HUES48 (cell line): Measurements from ENCODE around the gene COLEC12.

Source experiments
- H3K27ac ChIP-seq: one replicate; pipeline ENCODE4 v1.7.0; 2013; ENCODE audit warnings: low read depth, low read length, inconsistent platforms
- H3K27me3 ChIP-seq: 2 replicates; pipeline ENCODE4 v1.6.1; 2013; ENCODE audit warnings: mild to moderate bottlenecking, low read length; ENCODE audit not compliant: control insufficient read depth, insufficient read depth
- H3K36me3 ChIP-seq: 2 replicates; pipeline ENCODE4 v1.6.1; 2013; ENCODE audit warnings: low read length; ENCODE audit not compliant: control insufficient read depth, insufficient read depth
- H3K4me1 ChIP-seq: 2 replicates; pipeline ENCODE4 v1.6.1; 2013; ENCODE audit warnings: mild to moderate bottlenecking, low read length; ENCODE audit not compliant: control insufficient read depth, insufficient read depth
- H3K4me3 ChIP-seq: 2 replicates; pipeline ENCODE4 v1.5.1; 2013; ENCODE audit warnings: mild to moderate bottlenecking, low read depth, low read length
- H3K9ac ChIP-seq: 2 replicates; pipeline ENCODE4 v1.6.1; 2013; ENCODE audit warnings: mild to moderate bottlenecking, low read depth, low read length, moderate library complexity
- H3K9me3 ChIP-seq: 2 replicates; pipeline ENCODE4 v1.6.1; 2013; ENCODE audit warnings: low read length; ENCODE audit not compliant: control insufficient read depth, insufficient read depth

Gene COLEC12

DNA sequence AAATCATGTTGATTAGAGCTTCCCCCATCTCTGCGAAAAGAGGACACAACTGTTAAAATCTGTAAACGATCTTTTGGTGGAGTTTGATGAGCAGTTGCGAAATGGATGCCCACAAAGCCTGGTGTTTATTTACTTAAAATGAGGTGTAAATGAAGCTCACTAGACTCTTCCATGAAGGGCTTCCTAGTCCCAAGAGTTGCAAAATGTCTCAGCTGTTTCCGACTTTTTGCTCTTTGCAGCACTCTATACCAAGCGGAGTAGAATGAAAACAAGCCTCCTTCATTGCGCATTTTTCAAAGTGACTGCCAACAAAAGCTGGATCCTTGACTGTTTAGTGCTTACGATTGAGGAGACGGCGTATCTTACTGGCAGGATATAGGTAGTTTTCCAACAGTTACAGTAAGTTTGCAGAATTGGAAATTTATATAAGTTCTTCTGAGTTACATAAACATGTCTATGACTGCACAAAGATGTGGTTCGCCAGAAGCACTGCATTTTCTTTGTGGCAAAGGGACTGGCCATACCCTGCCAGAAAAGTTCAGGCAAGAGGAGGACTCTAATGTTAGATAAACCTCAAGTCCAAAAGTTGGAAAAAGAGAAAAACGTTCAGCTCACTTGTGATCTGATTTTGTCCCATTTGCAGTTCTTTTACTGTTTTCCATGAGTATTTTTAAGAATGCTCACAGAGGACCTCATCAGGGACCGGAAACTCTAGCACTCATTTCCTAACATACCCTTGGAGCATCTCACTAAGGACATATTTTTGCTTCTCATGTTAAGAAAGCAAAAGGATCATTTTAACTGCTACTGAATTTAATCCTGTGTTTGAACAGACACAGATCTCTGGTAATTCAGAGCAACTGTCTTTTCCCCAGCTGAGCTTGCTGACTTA, 42.7 kb downstream of the COLEC12 start:
- Histone ChIP-seq H3K27me3 (no peaks in the 10 kb centered on the region), H3K4me3 (no peak overlapping the region), H3K36me3 (no peaks in the 10 kb centered on the region), H3K9ac (no peak overlapping the region), H3K27ac (no peak overlapping the region), H3K9me3 (no peaks in the 10 kb centered on the region), H3K4me1 (no peaks in the 10 kb centered on the region)

DNA sequence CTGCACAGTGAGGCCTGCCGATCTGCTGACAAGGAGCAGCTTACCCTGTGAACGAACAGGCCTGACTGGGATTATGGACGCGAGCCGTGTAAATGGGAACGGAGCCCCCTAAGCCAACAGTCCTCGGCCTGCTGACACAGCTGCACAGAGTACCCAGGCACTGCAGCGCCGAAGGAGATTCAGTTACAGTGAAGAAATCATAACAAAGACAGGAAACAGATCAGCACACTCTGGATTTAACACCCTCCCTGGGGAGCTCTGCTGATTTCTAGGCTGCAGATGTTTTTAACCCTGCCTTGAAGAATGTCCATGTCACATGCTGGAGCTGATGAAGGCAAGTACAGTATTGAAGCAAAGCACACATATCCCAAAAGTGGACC, 43.4 kb downstream of the COLEC12 start:
- Histone ChIP-seq H3K4me3 (no peak overlapping the region), H3K27me3 (no peaks in the 10 kb centered on the region), H3K9me3 (0 out of 2 replicates have a peak, but pooled peaks cover 3% of the 10 kb centered on the region), H3K9ac (no peak overlapping the region), H3K4me1 (no peaks in the 10 kb centered on the region), H3K36me3 (no peaks in the 10 kb centered on the region), H3K27ac (no peak overlapping the region)

DNA sequence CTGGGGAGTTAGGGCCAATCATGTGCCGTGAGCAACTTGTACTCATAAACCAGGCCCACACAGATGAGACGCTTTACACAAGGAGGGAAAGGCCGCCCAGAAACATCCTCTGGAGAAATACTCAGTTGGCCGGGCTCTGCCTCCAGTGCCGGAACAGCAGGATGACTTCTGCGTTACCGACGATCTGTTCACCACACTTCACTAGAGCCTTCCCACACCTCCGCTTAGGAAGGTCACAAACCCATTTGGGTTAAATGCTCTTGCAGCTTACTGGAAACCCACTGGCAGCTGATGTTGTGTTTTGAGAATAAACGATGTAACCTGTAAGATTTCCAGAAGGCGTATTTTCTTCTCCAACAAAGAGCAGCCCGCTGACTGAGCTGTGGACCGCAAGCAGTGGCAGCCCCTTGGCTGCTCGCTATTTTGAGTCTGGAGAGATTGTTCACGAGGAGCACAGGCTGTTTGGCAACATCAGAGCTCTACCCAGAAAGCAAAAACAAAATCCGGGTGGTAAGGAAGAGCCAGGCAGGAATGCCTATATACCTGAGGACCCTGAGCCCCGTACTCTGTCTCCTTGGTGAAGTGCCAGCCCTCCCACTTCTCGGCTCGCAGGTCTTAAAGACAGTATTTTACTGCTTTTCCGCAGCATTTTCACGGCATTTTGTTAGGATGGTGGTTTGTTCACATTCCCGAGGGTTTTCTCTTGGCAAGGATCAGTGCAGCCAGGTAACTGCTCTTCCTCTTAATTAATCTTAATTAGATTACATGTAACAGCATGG, 44.0 kb downstream of the COLEC12 start:
- H3K9ac ChIP-seq: no peak overlapping the region
- H3K4me1 ChIP-seq: no peaks in the 10 kb centered on the region
- no peak overlapping the region for H3K27ac ChIP-seq
- H3K4me3 ChIP-seq: no peak overlapping the region
- H3K9me3 ChIP-seq: peaks cover 8% of the 10 kb centered on the region; the same call in 1 of the 2 replicates
- H3K27me3 ChIP-seq: no peaks in the 10 kb centered on the region
- H3K36me3 ChIP-seq: no peaks in the 10 kb centered on the region

- H3K4me1 ChIP-seq: no peaks in the 10 kb centered on the region
- no peak overlapping the region for H3K4me3 ChIP-seq
- H3K9ac ChIP-seq: no peak overlapping the region
- H3K27me3 ChIP-seq: no peaks in the 10 kb centered on the region
- H3K27ac ChIP-seq: no peak overlapping the region
- peaks cover 8% of the 10 kb centered on the region; the same call in 1 of the 2 replicates for H3K9me3 ChIP-seq
- H3K36me3 ChIP-seq: no peaks in the 10 kb centered on the region
Observed at GRCh38 chr18:453400-453799, 47.1 kb downstream of the COLEC12 start.

- H3K4me1 ChIP-seq: no peaks in the 10 kb centered on the region
- no peak overlapping the region for H3K4me3 ChIP-seq
- peaks cover 8% of the 10 kb centered on the region; the same call in 1 of the 2 replicates for H3K9me3 ChIP-seq
- H3K27ac ChIP-seq: no peak overlapping the region
- no peaks in the 10 kb centered on the region for H3K36me3 ChIP-seq
- no peak overlapping the region for H3K9ac ChIP-seq
- H3K27me3 ChIP-seq: no peaks in the 10 kb centered on the region
Observed at GRCh38 chr18:452816-453215, 47.7 kb downstream of the COLEC12 start.

DNA sequence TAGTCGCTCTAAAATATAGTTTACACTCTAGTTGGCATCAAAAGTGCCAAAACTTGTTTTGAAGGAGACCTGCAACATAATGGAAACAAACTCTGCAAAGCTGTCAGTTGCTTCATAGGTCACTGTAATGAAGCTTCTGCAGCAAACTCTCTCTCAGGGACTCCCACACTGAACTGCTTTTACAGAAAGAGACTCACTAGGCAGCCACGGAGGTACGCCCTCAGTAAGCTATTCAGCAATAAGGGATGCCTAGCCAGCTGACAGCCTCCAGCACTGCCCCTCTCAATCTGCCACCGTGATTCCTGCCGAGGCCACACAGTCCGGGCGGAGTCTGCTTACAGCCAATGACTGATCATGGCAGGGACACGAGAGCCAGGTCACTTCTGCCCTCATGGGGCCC, 51.1 kb downstream of the COLEC12 start:
- Histone ChIP-seq H3K27me3 (no peaks in the 10 kb centered on the region), H3K27ac (no peak overlapping the region), H3K36me3 (no peaks in the 10 kb centered on the region), H3K4me3 (no peak overlapping the region), H3K4me1 (no peaks in the 10 kb centered on the region), H3K9me3 (peaks cover 8% of the 10 kb centered on the region; the same call in 1 of the 2 replicates), H3K9ac (no peak overlapping the region)

- no peaks in the 10 kb centered on the region for H3K4me1 ChIP-seq
- H3K9ac ChIP-seq: no peak overlapping the region
- no peak overlapping the region for H3K27ac ChIP-seq
- no peaks in the 10 kb centered on the region for H3K27me3 ChIP-seq
- H3K9me3 ChIP-seq: peaks cover 8% of the 10 kb centered on the region; the same call in 1 of the 2 replicates
- no peak overlapping the region for H3K4me3 ChIP-seq
- H3K36me3 ChIP-seq: no peaks in the 10 kb centered on the region
Observed at GRCh38 chr18:448116-448790, 52.2 kb downstream of the COLEC12 start.

- Histone ChIP-seq H3K9ac (no peak overlapping the region), H3K9me3 (peaks cover 4% of the 10 kb centered on the region; the same call in 1 of the 2 replicates), H3K4me3 (no peak overlapping the region), H3K27ac (no peak overlapping the region), H3K4me1 (no peaks in the 10 kb centered on the region), H3K27me3 (no peaks in the 10 kb centered on the region), H3K36me3 (no peaks in the 10 kb centered on the region)
Observed at GRCh38 chr18:446941-447560, 53.5 kb downstream of the COLEC12 start.

GRCh38 chr18:445055-445454, 55.4 kb downstream of the COLEC12 start:
- no peak overlapping the region for H3K9ac ChIP-seq

DNA sequence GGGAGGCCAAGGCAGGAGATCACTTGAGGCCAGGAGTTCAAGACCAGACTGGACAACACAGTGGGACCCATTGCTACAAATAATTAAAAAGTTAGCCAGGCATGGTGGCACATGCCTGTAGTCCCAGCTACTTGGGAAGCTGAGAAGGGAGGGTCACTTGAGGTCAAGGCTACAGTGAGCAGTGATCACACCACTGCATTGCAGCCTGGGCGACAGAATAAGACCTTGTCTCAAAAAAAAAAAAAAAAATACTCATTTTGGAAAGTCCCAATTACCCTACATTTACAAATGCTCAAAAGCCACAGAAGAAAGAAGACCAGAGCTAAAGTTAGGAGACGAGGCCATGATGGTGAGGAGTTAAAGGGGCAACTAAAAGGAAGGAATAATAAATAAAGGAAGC, 61.9 kb downstream of the COLEC12 start:
- Histone ChIP-seq H3K27ac (no peak overlapping the region), H3K36me3 (no peaks in the 10 kb centered on the region), H3K9me3 (no peaks in the 10 kb centered on the region), H3K4me1 (no peaks in the 10 kb centered on the region), H3K4me3 (no peak overlapping the region), H3K27me3 (no peaks in the 10 kb centered on the region), H3K9ac (no peak overlapping the region)

More at GRCh38 chr18:445055-445454, 55.4 kb downstream of the COLEC12 start:
- Histone ChIP-seq H3K36me3 (no peaks in the 10 kb centered on the region), H3K4me1 (no peaks in the 10 kb centered on the region), H3K9me3 (no peaks in the 10 kb centered on the region), H3K27ac (no peak overlapping the region), H3K27me3 (no peaks in the 10 kb centered on the region), H3K4me3 (no peak overlapping the region)
